PC-9 (cell line): Measurements from ENCODE around the gene SPRED2. TPM values are rescaled to one million over a fixed set of nuclear protein-coding genes. Genes with fewer than 3 reads are reported as not detected.

Experiments
- BruUV-seq: library from RNA; stranded (reverse); fragments of 400-500 nt; replicated peaks from 2 replicates; lab custom pipeline; 2021; lab: Mats Ljungman, UMichigan
- CTCF ChIA-PET: fragments of 300-600 bp; sonication (Branson Sonifier 250); formaldehyde crosslinking; loops from one replicate; lab custom pipeline; 2022; ENCODE audit warnings: antibody characterized with exemption; lab: Charles Lee
- POLR2A ChIA-PET: fragments of 300-600 bp; sonication (Branson Sonifier 250); formaldehyde crosslinking; loops from one replicate; lab custom pipeline; 2022; ENCODE audit warnings: antibody characterized with exemption; ENCODE audit not compliant: unreplicated experiment; lab: Charles Lee
- DNase-seq, 2 experiments: peaks; one replicate each; pipeline versions ENCODE4 v3.0.0 to v3.0.0-alpha.2; 2015 to 2022; ENCODE audit warnings: mixed read lengths in 1 of 2
- H2AFZ ChIP-seq: fragments of 200-600 bp; sonication (generic); 2 replicates; pipeline ENCODE4 v1.8.1; 2017; ENCODE audit warnings: antibody characterized with exemption
- H3F3A ChIP-seq: fragments of 200-600 bp; sonication (generic); 2 replicates; pipeline ENCODE4 v1.8.1; 2017; ENCODE audit warnings: antibody characterized with exemption, mild to moderate bottlenecking, low read depth; ENCODE audit not compliant: insufficient read depth
- H3K27ac ChIP-seq: fragments of 200-600 bp; sonication (generic); 2 replicates; pipeline ENCODE4 v1.6.1; 2016; ENCODE audit warnings: mixed run types
- H3K27me3 ChIP-seq: fragments of 200-600 bp; sonication (generic); 2 replicates; pipeline ENCODE4 v1.6.1; 2016; ENCODE audit warnings: low read depth, mixed run types; ENCODE audit not compliant: insufficient read depth
- H3K36me3 ChIP-seq: fragments of 200-600 bp; sonication (generic); 2 replicates; pipeline ENCODE4 v1.6.1; 2016; ENCODE audit warnings: low read depth, mixed run types
- H3K4me1 ChIP-seq: fragments of 200-600 bp; sonication (generic); replicated peaks from 2 replicates; pipeline ENCODE4 v1.6.1; 2016; ENCODE audit warnings: mixed run types; ENCODE audit not compliant: insufficient read depth
- H3K4me2 ChIP-seq: fragments of 200-600 bp; sonication (generic); 2 replicates; pipeline ENCODE4 v1.6.1; 2017; ENCODE audit warnings: mixed run types
- H3K4me3 ChIP-seq: fragments of 200-600 bp; sonication (generic); 2 replicates; pipeline ENCODE4 v1.6.1; 2016; ENCODE audit warnings: mixed run types
- H3K79me2 ChIP-seq: fragments of 200-600 bp; sonication (generic); 2 replicates; pipeline ENCODE4 v1.6.1; 2017; ENCODE audit warnings: low read depth, mixed run types
- H3K9me2 ChIP-seq: fragments of 200-600 bp; sonication (generic); 2 replicates; pipeline ENCODE4 v1.8.1; 2017; ENCODE audit warnings: mild to moderate bottlenecking; ENCODE audit not compliant: insufficient read depth
- H3K9me3 ChIP-seq: fragments of 200-600 bp; sonication (generic); 2 replicates; pipeline ENCODE4 v1.8.1; 2016; ENCODE audit warnings: low read depth; ENCODE audit not compliant: insufficient read depth
- H4K20me1 ChIP-seq: fragments of 200-600 bp; sonication (generic); 2 replicates; pipeline ENCODE4 v1.8.1; 2017; ENCODE audit not compliant: insufficient read depth
- EZH2 ChIP-seq: fragments of 200-600 bp; sonication (generic); IDR thresholded peaks from 2 replicates; pipeline ENCODE4 v1.8.0; 2017; ENCODE audit warnings: antibody characterized with exemption, low read depth
- intact Hi-C: fragments of 100-400 bp; cut with micrococcal nuclease; formaldehyde crosslinking; loops from one replicate; pipeline ENCODE4 v1.10.0; 2022; ENCODE audit not compliant: unreplicated experiment
- total RNA-seq: library from RNA; stranded (reverse); gene quantifications from 2 replicates; pipeline ENCODE4 v1.2.3, GENCODE V29; 2021
- TF ChIP-seq, protein P1 (sequence below): fragments of 200-600 bp; sonication (generic); conservative IDR thresholded peaks from 2 replicates; pipeline ENCODE4 v1.6.1; 2017; ENCODE audit warnings: mixed run types, antibody characterized with exemption, mild to moderate bottlenecking, moderate library complexity

The SPRED2 gene
- total RNA-seq, 1 experiment from 2014 or later: 33.6 TPM

DNA sequence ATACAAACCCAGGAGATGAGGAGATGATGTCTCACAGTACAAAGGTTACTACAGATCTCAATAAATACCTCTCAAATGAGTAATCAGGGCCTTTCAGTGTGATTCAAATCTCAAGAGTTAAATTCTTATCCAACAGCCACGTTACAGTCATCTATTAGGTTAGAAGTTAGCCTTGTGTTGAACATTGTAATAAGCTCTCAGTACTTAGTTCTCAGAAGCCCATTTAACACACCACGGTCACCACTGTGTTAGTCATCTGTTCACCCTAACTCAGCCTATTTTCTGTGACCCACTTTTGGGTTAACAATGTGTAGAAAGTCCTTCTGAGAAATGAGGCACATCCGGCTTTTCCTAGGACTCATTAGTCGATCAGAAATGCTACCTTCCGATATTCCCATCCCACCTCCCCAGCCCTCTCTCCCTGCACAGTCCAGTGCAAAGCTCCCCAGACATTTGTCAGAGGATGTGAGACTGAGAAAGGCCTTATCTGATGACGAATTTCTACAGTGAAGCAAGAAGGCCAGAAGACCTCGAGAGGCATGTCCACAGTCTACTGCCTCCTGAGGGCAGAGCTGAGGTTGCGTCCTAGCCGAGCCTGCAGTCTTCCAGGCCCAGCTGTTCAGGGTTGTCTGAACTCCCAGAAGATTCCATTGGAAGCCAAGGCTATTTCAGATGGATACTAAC lies 112.2 kb downstream of the SPRED2 start:
- Histone ChIP-seq H3K36me3 (peaks cover 8% of the 10 kb centered on the region; the same call in 1 of the 2 replicates), H3K27ac (peak overlapping the region; percentile 96), H3K9me3 (no peaks in the 10 kb centered on the region), H3K79me2 (peaks cover 19% of the 10 kb centered on the region), H3K9me2 (no peaks in the 10 kb centered on the region), H2AFZ (peak overlapping the region; percentile 75), H3K27me3 (no peaks in the 10 kb centered on the region), H4K20me1 (no peaks in the 10 kb centered on the region), H3K4me2 (peak overlapping the region; percentile 82), H3K4me3 (peak overlapping the region; percentile 42), H3K4me1 (peaks cover 32% of the 10 kb centered on the region), H3F3A (peaks cover 29% of the 10 kb centered on the region)
- no TSS peak for BruUV-seq
- ChIA-PET POLR2A (interaction anchor here (0.6 kb wide), 1 partner anchor 93 kb away, joined by 3 read pairs; the partner anchor contains the start of gene ACTR2), CTCF (interaction anchor here (0.6 to 1.0 kb wide), 2 partner anchors 33 to 1124 kb away, joined by 3 to 10 read pairs; no protein-coding TSS in a partner anchor)
- intact Hi-C loops: loop anchor here (5.0 kb wide), 1 partner anchor 112 kb away; the partner anchor contains the start of gene SPRED2
- DNase-seq: peak; percentile 38 to 96
- TF ChIP-seq EZH2: no peak
- TF ChIP-seq, protein P1, sequence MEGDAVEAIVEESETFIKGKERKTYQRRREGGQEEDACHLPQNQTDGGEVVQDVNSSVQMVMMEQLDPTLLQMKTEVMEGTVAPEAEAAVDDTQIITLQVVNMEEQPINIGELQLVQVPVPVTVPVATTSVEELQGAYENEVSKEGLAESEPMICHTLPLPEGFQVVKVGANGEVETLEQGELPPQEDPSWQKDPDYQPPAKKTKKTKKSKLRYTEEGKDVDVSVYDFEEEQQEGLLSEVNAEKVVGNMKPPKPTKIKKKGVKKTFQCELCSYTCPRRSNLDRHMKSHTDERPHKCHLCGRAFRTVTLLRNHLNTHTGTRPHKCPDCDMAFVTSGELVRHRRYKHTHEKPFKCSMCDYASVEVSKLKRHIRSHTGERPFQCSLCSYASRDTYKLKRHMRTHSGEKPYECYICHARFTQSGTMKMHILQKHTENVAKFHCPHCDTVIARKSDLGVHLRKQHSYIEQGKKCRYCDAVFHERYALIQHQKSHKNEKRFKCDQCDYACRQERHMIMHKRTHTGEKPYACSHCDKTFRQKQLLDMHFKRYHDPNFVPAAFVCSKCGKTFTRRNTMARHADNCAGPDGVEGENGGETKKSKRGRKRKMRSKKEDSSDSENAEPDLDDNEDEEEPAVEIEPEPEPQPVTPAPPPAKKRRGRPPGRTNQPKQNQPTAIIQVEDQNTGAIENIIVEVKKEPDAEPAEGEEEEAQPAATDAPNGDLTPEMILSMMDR: peak; percentile 65

DNA sequence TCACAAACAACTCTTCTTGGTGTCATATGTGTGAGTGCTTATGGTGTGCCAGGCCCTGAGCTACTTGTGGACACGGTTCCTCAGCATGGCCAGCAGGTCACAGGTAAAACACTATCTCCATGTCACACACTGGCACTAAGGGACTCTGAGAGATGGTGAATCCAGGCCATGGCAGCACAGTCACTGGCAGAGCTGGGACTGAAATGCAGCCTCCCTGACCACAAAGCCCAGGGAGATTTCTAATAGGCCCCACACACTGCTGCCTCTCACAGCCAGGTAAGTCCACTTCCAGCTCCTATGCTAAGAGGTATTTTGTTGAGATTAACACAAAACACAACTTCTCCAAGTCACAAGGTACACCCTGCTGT lies 112.7 kb downstream of the SPRED2 start:
- H3K4me3 ChIP-seq: no peak overlapping the region
- no peaks in the 10 kb centered on the region for H4K20me1 ChIP-seq
- no peaks in the 10 kb centered on the region for H3K27me3 ChIP-seq
- peaks cover 19% of the 10 kb centered on the region for H3K79me2 ChIP-seq
- H3K27ac ChIP-seq: peak overlapping the region; percentile 96
- no peaks in the 10 kb centered on the region for H3K9me2 ChIP-seq
- peak overlapping the region; percentile 75; the same call in 1 of the 2 replicates for H2AFZ ChIP-seq
- TSS peak; percentile 19 for BruUV-seq
- peak overlapping the region; percentile 82 for H3K4me2 ChIP-seq
- peaks cover 32% of the 10 kb centered on the region for H3F3A ChIP-seq
- POLR2A ChIA-PET: interaction anchor here (0.6 kb wide), 2 partner anchors 77 to 92 kb away, joined by 3 to 20 read pairs; partner anchors contain the start of gene ACTR2
- TF ChIP-seq EZH2: no peak
- TF ChIP-seq, protein P1: no peak
- H3K9me3 ChIP-seq: no peaks in the 10 kb centered on the region
- intact Hi-C loops: loop anchor here (5.0 kb wide), 1 partner anchor 113 kb away; the partner anchor contains the start of gene SPRED2
- H3K4me1 ChIP-seq: peaks cover 32% of the 10 kb centered on the region
- H3K36me3 ChIP-seq: peaks cover 6% of the 10 kb centered on the region; the same call in 1 of the 2 replicates
- CTCF ChIA-PET: no interaction called here
- peak in 1 of 2 experiments; percentile 6 for DNase-seq

DNA sequence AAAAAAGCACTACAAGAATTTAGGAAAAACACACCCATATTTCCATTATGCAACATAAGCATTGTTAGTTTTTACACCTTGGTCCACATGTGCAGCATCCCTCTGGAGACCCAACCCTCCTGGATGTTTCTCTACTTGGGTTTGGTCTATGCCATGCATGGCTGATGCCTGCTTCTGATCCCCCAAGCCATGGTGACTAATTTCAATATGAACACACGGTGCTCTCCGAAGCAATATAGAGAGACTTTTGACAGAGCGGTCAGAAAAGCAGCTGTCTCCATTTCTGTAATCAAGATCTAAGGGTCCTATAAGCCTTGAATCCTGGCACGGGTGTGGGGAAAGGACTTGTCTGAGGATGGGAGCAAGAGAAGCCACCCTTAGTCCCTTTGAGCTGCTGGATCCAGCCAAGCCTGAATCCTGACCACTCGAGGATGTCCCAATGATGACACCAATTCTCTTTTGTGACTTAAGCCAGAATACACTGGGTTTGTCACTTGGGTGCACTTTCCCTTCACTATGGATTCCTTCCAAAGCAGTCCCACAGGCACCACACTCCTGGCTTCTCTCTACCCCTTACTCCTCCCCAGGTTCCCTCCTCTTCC lies 113.2 kb downstream of the SPRED2 start:
- no peaks in the 10 kb centered on the region for H3K9me3 ChIP-seq
- H3K79me2 ChIP-seq: peaks cover 19% of the 10 kb centered on the region
- H3K4me3 ChIP-seq: no peak overlapping the region
- CTCF ChIA-PET: no interaction called here
- H3K27ac ChIP-seq: peak overlapping the region; percentile 96
- peaks cover 33% of the 10 kb centered on the region for H3F3A ChIP-seq
- no peaks in the 10 kb centered on the region for H4K20me1 ChIP-seq
- no peaks in the 10 kb centered on the region for H3K9me2 ChIP-seq
- peaks cover 5% of the 10 kb centered on the region; the same call in 1 of the 2 replicates for H3K36me3 ChIP-seq
- intact Hi-C loops: no loop called here
- TF ChIP-seq EZH2: no peak
- TF ChIP-seq, protein P1: no peak
- no TSS peak for BruUV-seq
- peak overlapping the region; percentile 82 for H3K4me2 ChIP-seq
- no peak overlapping the region for H2AFZ ChIP-seq
- DNase-seq: no peak
- H3K27me3 ChIP-seq: no peaks in the 10 kb centered on the region
- peaks cover 32% of the 10 kb centered on the region for H3K4me1 ChIP-seq
- POLR2A ChIA-PET: interaction anchor here (0.6 kb wide), 1 partner anchor 78 kb away, joined by 20 read pairs; no protein-coding TSS in a partner anchor
